Vagina (tissue), 2 donors: ENCODE measurements around the gene GSTM5.
"Not testable (repeated sequence)": the region's sequence is repeated elsewhere in the genome, so short reads cannot be mapped to it uniquely, and the experiment has no call there.

Experiments
- POLR2A ChIP-seq, 2 donors: fragments of 450-650 bp; IDR thresholded peaks; one replicate each; pipeline ENCODE4 v1.6.1; 2017; ENCODE audit warnings: antibody characterized with exemption in 2 of 2, mild to moderate bottlenecking in 2 of 2, moderate library complexity in 2 of 2
- POLR2AphosphoS5 ChIP-seq, 2 donors: sonication (generic); formaldehyde crosslinking; IDR thresholded peaks; one replicate each; pipeline ENCODE4 v1.9.0; 2017; ENCODE audit warnings: antibody characterized with exemption in 2 of 2, mild to moderate bottlenecking in 2 of 2, low read depth in 1 of 2; ENCODE audit not compliant: insufficient read depth in 1 of 2
- TF ChIP-seq, protein P1 (sequence below), 3 experiments: fragments of 450-650 bp in 2 of 3; fragments of 200-600 bp in 1 of 3; sonication (generic) in 1 of 3; IDR thresholded peaks; one replicate each; pipeline ENCODE4 v1.5.1; 2017 to 2019; ENCODE audit warnings: antibody characterized with exemption in 3 of 3, mild to moderate bottlenecking in 2 of 3, moderate library complexity in 2 of 3

DNA sequence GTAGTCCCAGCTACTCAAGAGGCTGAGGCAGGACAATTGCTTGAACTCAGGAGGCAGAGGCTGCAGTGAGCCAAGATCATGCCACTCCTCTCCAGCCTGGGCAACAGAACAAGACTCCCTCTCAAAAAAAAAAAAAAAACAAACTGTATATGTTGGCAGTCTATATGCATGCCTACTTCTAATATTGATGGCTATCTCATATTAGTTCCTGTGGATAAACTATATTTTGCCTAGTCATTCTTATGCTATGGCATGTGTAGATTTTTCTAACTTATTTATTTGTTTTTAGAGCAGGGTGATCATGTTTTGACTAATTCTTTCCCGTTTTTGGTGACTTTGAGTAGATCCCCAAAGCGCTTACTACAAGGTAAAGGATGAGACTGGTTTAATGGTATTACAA is 33.4 kb upstream of the GSTM5 start:
- TF ChIP-seq, protein P1, sequence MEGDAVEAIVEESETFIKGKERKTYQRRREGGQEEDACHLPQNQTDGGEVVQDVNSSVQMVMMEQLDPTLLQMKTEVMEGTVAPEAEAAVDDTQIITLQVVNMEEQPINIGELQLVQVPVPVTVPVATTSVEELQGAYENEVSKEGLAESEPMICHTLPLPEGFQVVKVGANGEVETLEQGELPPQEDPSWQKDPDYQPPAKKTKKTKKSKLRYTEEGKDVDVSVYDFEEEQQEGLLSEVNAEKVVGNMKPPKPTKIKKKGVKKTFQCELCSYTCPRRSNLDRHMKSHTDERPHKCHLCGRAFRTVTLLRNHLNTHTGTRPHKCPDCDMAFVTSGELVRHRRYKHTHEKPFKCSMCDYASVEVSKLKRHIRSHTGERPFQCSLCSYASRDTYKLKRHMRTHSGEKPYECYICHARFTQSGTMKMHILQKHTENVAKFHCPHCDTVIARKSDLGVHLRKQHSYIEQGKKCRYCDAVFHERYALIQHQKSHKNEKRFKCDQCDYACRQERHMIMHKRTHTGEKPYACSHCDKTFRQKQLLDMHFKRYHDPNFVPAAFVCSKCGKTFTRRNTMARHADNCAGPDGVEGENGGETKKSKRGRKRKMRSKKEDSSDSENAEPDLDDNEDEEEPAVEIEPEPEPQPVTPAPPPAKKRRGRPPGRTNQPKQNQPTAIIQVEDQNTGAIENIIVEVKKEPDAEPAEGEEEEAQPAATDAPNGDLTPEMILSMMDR (IDR thresholded peaks at IDR 0.05), result not testable (repeated sequence)
- TF ChIP-seq POLR2AphosphoS5 (IDR thresholded peaks at IDR 0.05; ENCODE audit: insufficient read depth in 1 of 2, low read depth in 1 of 2); POLR2A (IDR thresholded peaks at IDR 0.05): not testable (repeated sequence)
